NT2/D1 (cell line): Measurements from ENCODE around the gene FRK.

Experiments used
- YY1 ChIP-seq: IDR thresholded peaks from 2 replicates; pipeline ENCODE4 v1.6.1; 2011; ENCODE audit not compliant: insufficient read length, insufficient read depth
- ZNF274 ChIP-seq: IDR thresholded peaks from 2 replicates; pipeline ENCODE4 v1.6.1; 2011; ENCODE audit warnings: mild to moderate bottlenecking, low read depth, low read length

DNA sequence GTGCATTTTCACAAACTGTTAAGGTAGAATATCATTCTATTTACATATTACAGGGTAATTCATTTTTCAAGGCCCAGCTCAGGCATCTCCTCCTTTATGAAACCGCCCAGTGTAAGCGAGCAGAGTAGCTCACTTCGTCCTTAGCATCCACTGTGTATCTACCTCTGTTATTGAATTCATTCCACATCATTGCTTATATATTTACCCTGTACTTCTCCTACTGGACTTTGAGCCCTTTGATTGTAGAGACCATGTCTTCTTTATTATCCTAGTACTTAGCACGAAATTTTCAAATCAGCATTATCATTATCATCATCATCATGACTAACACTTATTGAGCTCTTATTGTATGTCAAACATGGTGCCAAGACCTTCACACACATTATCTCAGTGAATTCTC lies 76.7 kb downstream of the FRK start:
- TF ChIP-seq ZNF274 (no peak), YY1 (no peak)
